HL-60 (cell line): Measurements from ENCODE around the gene BBIP1.
"Not testable (repeated sequence)": the region's sequence is repeated elsewhere in the genome, so short reads cannot be mapped to it uniquely, and the experiment has no call there.

ENCODE experiments used
- CTCF ChIP-seq: IDR thresholded peaks from one replicate; pipeline ENCODE4 v1.5.1; 2011; ENCODE audit warnings: low read length, control low read depth, inconsistent platforms; ENCODE audit not compliant: insufficient read depth
- GABPA ChIP-seq: IDR thresholded peaks from 2 replicates; pipeline ENCODE4 v1.6.1; 2012; ENCODE audit warnings: low read depth
- POLR2AphosphoS5 ChIP-seq: IDR thresholded peaks from 2 replicates; pipeline ENCODE4 v1.6.1; 2012; ENCODE audit warnings: low read depth

- not testable (repeated sequence) for TF ChIP-seq CTCF, GABPA, POLR2AphosphoS5
Measured at GRCh38 chr10:110867011-110867806, 51.8 kb downstream of the BBIP1 start.
